Erythroblast (primary cell): ENCODE results near the gene ADH5.
"Not testable (repeated sequence)": the region's sequence is repeated elsewhere in the genome, so short reads cannot be mapped to it uniquely, and the experiment has no call there.

ENCODE experiments used
- GATA1 ChIP-seq: IDR thresholded peaks from 2 replicates; pipeline ENCODE4 v1.6.1; 2011; ENCODE audit warnings: low read depth, mild to moderate bottlenecking, control low read depth, low read length, moderate library complexity
- POLR2A ChIP-seq: IDR thresholded peaks from 2 replicates; pipeline ENCODE4 v1.6.1; 2011; ENCODE audit warnings: mild to moderate bottlenecking, low read length

DNA sequence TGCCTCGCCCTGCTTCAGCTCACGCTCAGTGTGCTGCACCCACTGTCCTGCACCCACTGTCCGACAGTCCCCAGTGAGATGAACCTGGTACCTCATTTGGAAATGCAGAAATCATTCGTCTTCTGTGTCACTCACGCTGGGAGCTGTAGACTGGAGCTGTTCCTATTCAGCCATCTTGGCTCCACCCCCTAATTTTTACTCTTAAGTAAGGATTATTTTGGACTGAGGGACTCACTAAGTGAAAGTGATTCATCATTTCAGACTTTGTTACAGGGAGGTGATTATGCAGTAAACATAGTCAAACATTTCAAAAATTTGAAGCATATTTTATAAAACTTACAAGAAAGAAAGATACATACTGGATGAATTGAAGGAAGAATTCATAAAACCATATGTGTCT lies 11.2 kb upstream of the ADH5 start:
- TF ChIP-seq POLR2A, GATA1: not testable (repeated sequence)
